Panc1 (cell line): ENCODE data around the gene PXDN.

Source experiments
- POLR2AphosphoS5 ChIP-seq: IDR thresholded peaks from 2 replicates; pipeline ENCODE4 v1.6.1; 2012; ENCODE audit warnings: mild to moderate bottlenecking, low read depth, low read length, moderate library complexity
- REST ChIP-seq, 2 experiments: IDR thresholded peaks; 2 replicates each; pipeline ENCODE4 v1.6.1; 2011 to 2012; ENCODE audit warnings: low read depth in 2 of 2, control low read depth in 1 of 2, low read length in 1 of 2, mild to moderate bottlenecking in 1 of 2, moderate library complexity in 1 of 2; ENCODE audit not compliant: insufficient read depth in 1 of 2
- SIN3A ChIP-seq: IDR thresholded peaks from 2 replicates; pipeline ENCODE4 v1.6.1; 2012; ENCODE audit warnings: low read depth, mild to moderate bottlenecking, low read length, moderate library complexity, borderline replicate concordance; ENCODE audit not compliant: insufficient read depth
- TF ChIP-seq, protein P1 (sequence below): fragments of 450-650 bp; IDR thresholded peaks from 2 replicates; pipeline ENCODE4 v1.5.1; 2017; ENCODE audit warnings: mild to moderate bottlenecking

DNA sequence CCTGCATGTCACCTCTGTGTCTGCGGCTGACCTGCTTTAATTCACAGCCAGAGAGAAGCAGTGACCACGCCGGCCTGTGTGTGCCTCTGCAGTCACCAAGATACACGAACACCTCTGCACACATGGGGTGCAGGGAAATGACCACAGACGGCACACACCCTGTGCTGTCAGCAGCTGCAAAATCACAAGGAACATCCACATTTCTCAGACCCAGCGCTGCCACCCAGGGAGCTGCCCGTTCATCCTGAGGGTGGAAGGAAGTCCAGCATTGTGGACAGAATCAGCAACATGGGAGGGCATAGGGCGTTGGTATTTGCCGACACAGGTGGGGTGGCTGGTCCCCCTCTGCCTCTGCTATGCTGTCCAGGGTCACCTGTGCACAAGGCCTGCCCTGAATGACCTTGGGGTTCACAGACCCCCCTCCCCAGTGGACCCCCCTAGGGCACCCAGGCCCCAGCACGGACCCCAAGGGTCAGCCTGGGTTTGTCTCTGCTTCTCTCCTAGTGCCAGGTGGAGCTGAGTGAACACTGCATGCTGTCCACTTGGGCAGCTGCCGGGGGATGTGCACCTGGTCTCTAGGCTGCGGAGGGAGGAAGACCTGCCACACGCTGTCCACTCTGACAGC is 107.4 kb downstream of the PXDN start:
- TF ChIP-seq, protein P1, sequence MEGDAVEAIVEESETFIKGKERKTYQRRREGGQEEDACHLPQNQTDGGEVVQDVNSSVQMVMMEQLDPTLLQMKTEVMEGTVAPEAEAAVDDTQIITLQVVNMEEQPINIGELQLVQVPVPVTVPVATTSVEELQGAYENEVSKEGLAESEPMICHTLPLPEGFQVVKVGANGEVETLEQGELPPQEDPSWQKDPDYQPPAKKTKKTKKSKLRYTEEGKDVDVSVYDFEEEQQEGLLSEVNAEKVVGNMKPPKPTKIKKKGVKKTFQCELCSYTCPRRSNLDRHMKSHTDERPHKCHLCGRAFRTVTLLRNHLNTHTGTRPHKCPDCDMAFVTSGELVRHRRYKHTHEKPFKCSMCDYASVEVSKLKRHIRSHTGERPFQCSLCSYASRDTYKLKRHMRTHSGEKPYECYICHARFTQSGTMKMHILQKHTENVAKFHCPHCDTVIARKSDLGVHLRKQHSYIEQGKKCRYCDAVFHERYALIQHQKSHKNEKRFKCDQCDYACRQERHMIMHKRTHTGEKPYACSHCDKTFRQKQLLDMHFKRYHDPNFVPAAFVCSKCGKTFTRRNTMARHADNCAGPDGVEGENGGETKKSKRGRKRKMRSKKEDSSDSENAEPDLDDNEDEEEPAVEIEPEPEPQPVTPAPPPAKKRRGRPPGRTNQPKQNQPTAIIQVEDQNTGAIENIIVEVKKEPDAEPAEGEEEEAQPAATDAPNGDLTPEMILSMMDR: no peak
- TF ChIP-seq REST (IDR thresholded peaks at IDR 0.05; ENCODE audit: insufficient read depth in 1 of 2, low read depth in 2 of 2, low read length in 1 of 2): no peak
- no peak for TF ChIP-seq SIN3A
- no peak for TF ChIP-seq POLR2AphosphoS5
